ENCODE results near the gene PDCD1. TPM values are rescaled to one million over a fixed set of nuclear protein-coding genes. Genes with fewer than 3 reads are reported as not detected.
A peak's percentile ranks its signal among the peaks of the same experiment; 100 is the strongest.

PDCD1 gene
- total and polyA plus RNA-seq, 2 of the 8 experiments (the other 6 are each of a cell fraction or from before 2014, with no cell fraction given): 0.48 to 1.1 TPM

- no peaks in the 10 kb centered on the region; a peak in 2 of 8 replicates for H3K36me3 ChIP-seq (ENCODE audit: control insufficient read depth in 2 of 4, insufficient read depth in 4 of 4, low read length in 3 of 4)
- no peak overlapping the region for H3K56ac ChIP-seq (replicated peaks; ENCODE audit: insufficient read length, low read depth, low read length)
- H3K9ac ChIP-seq (replicated peaks in 1 of 4; ENCODE audit: extremely low read depth in 1 of 4, low read depth in 3 of 4, low read length in 3 of 4): no peak overlapping the region
- no peaks in the 10 kb centered on the region for H3K9me3 ChIP-seq (ENCODE audit: insufficient read depth in 2 of 2, low read depth in 1 of 2, low read length in 1 of 2)
- no peak overlapping the region for H2BK120ac ChIP-seq (replicated peaks; ENCODE audit: low read depth, low read length)
- no peak overlapping the region for H4K5ac ChIP-seq (ENCODE audit: insufficient read length, low read depth, low read length)
- no peak overlapping the region for H3K4me3 ChIP-seq (ENCODE audit: extremely low read depth in 1 of 4, insufficient read depth in 2 of 4, low read depth in 3 of 4, low read length in 4 of 4)
- no peak overlapping the region for H3K4me2 ChIP-seq (ENCODE audit: insufficient read depth in 1 of 2, low read depth in 2 of 2, low read length in 2 of 2)
- peaks cover 29% of the 10 kb centered on the region for H3K23me2 ChIP-seq (ENCODE audit: low read depth, low read length)
- H3K27me3 ChIP-seq (replicated peaks in 1 of 4; ENCODE audit: control insufficient read depth in 3 of 4, extremely low read depth in 1 of 4, insufficient read depth in 3 of 4, low read length in 3 of 4): peaks cover 0 to 16% (median 0%) of the 10 kb centered on the region in 4 experiments; a peak in 3 of 7 replicates
- POLR2A ChIA-PET (ENCODE audit: partially characterized antibody): no interaction called here
- WGBS, 2 experiments (ENCODE audit: extremely low coverage in 1 of 2, insufficient coverage in 1 of 2, insufficient read length in 1 of 2, insufficient replicate concordance in 2 of 2, low coverage in 1 of 2, low lambda C conversion rate in 2 of 2, missing lambda C conversion rate in 1 of 2): 87% methylated on average over 27 of the region's 29 CpGs; no CpG with 5 or more reads in 1 of the 2 experiments
- H3K4ac ChIP-seq (replicated peaks; ENCODE audit: insufficient read length, low read depth, low read length): no peak overlapping the region
- H3K18ac ChIP-seq (ENCODE audit: extremely low read depth, low read length): no peak overlapping the region
- no peak for TF ChIP-seq TCF12 (IDR thresholded peaks at IDR 0.05; ENCODE audit: low read depth, low read length)
- TF ChIP-seq, protein P1, sequence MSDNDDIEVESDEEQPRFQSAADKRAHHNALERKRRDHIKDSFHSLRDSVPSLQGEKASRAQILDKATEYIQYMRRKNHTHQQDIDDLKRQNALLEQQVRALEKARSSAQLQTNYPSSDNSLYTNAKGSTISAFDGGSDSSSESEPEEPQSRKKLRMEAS (IDR thresholded peaks at IDR 0.05): 0 out of 2 replicates have a peak, but pooled peaks have one; percentile 7
- H2BK20ac ChIP-seq (ENCODE audit: low read length): no peak overlapping the region
- H4K91ac ChIP-seq (replicated peaks; ENCODE audit: insufficient read length, low read length): no peak overlapping the region
- peaks cover 0 to 20% of the 10 kb centered on the region in 2 experiments for H4K20me1 ChIP-seq (replicated peaks in 1 of 2; ENCODE audit: control insufficient read depth in 1 of 2, insufficient read depth in 2 of 2, low read length in 2 of 2)
- no peak overlapping the region for H2BK15ac ChIP-seq (ENCODE audit: low read length)
- H2AFZ ChIP-seq (ENCODE audit: low read length): no peak overlapping the region
- H3K79me1 ChIP-seq (ENCODE audit: low read depth, low read length): peaks cover 4% of the 10 kb centered on the region; the same call in 1 of the 2 replicates
- H3K14ac ChIP-seq (ENCODE audit: insufficient read length): no peak overlapping the region
- DNase-seq (ENCODE audit: low read depth in 1 of 2, low spot score in 2 of 2) (no peak), FAIRE-seq (no peak)
- H3K79me2 ChIP-seq (ENCODE audit: control insufficient read depth in 1 of 2, insufficient read depth in 2 of 2, low read length in 2 of 2): no peaks in the 10 kb centered on the region
- 0 out of 2 replicates have a peak overlapping the region, but pooled peaks have one; percentile 16 for H2BK5ac ChIP-seq (ENCODE audit: low read depth, low read length)
- peak overlapping the region; percentile 68; the same call in 1 of the 2 replicates for H2BK12ac ChIP-seq (ENCODE audit: low read depth, low read length)
- no peak overlapping the region for H3K23ac ChIP-seq (ENCODE audit: insufficient read length)
- peak overlapping the region; percentile 53; the same call in 1 of the 2 replicates for H4K8ac ChIP-seq (ENCODE audit: extremely low read depth, insufficient read depth, low read length)
- peaks cover 0 to 22% (median 7%) of the 10 kb centered on the region in 4 experiments; a peak in 6 of 7 replicates for H3K4me1 ChIP-seq (replicated peaks in 1 of 4; ENCODE audit: control insufficient read depth in 3 of 4, insufficient read depth in 4 of 4, low read length in 3 of 4)
- H3K27ac ChIP-seq (ENCODE audit: low read depth, low read length): no peak overlapping the region
- H2AK5ac ChIP-seq (ENCODE audit: low read depth, low read length): no peak overlapping the region
- CTCF ChIA-PET (ENCODE audit: partially characterized antibody): no interaction called here
These were observed 4.9 kb upstream of the PDCD1 start for GRCh38 chr2:241863536-241863954.

Measured in H1 (cell line).